Fibroblast of pulmonary artery (primary cell): ENCODE results near the gene PTPRJ.
A peak's percentile ranks its signal among the peaks of the same experiment; 100 is the strongest.
"Not testable (repeated sequence)": the region's sequence is repeated elsewhere in the genome, so short reads cannot be mapped to it uniquely, and the experiment has no call there.

Experiments used
- DNase-seq: peaks from one replicate; pipeline ENCODE4 v3.0.0-alpha.2; 2010; ENCODE audit warnings: low read depth
- H3K4me3 ChIP-seq: replicated peaks from 2 replicates; pipeline ENCODE4 v1.5.1; 2011; ENCODE audit warnings: low read depth, mild to moderate bottlenecking, control low read depth, low read length, moderate library complexity
- CTCF ChIP-seq: IDR thresholded peaks from 2 replicates; pipeline ENCODE4 v1.5.1; 2011; ENCODE audit warnings: mild to moderate bottlenecking, control low read depth, low read length, inconsistent platforms; ENCODE audit errors: missing control alignments

The PTPRJ gene

GRCh38 chr11:47943721-47944586 is 36.4 kb upstream of the PTPRJ start:
- no peak for TF ChIP-seq CTCF
- DNase-seq: no peak
- H3K4me3 ChIP-seq: no peak overlapping the region

- no peak for DNase-seq
- no peak for TF ChIP-seq CTCF
- no peak overlapping the region for H3K4me3 ChIP-seq
These were observed 35.7 kb upstream of the PTPRJ start for GRCh38 chr11:47944632-47945031.

GRCh38 chr11:47946682-47947559 is 33.4 kb upstream of the PTPRJ start:
- no peak for TF ChIP-seq CTCF
- H3K4me3 ChIP-seq: no peak overlapping the region
- DNase-seq: peak; percentile 96

- no peak overlapping the region for H3K4me3 ChIP-seq
- no peak for TF ChIP-seq CTCF
- peak; percentile 50 for DNase-seq
These were observed 32.2 kb upstream of the PTPRJ start for GRCh38 chr11:47948137-47948536.

- not testable (repeated sequence) for DNase-seq, H3K4me3 ChIP-seq
These were observed 31.2 kb upstream of the PTPRJ start for GRCh38 chr11:47949001-47949675.

- H3K4me3 ChIP-seq: no peak overlapping the region
- peak; percentile 22 for DNase-seq
- no peak for TF ChIP-seq CTCF
These were observed 30.0 kb upstream of the PTPRJ start for GRCh38 chr11:47950396-47950795.

GRCh38 chr11:47951504-47951903 is 28.9 kb upstream of the PTPRJ start:
- H3K4me3 ChIP-seq, DNase-seq: not testable (repeated sequence)
